Measurements from ENCODE around the gene TXNDC17. TPM values are rescaled to one million over a fixed set of nuclear protein-coding genes. Genes with fewer than 3 reads are reported as not detected.
"Not testable (repeated sequence)": the region's sequence is repeated elsewhere in the genome, so short reads cannot be mapped to it uniquely, and the experiment has no call there.

The TXNDC17 gene
- total RNA-seq, 1 donor from 2014 or later: 177 TPM

- no peak for DNase-seq (ENCODE audit: extremely low read depth, low read depth, low spot score)
These were observed 19.2 kb downstream of the TXNDC17 start for GRCh38 chr17:6660101-6660500.

DNA sequence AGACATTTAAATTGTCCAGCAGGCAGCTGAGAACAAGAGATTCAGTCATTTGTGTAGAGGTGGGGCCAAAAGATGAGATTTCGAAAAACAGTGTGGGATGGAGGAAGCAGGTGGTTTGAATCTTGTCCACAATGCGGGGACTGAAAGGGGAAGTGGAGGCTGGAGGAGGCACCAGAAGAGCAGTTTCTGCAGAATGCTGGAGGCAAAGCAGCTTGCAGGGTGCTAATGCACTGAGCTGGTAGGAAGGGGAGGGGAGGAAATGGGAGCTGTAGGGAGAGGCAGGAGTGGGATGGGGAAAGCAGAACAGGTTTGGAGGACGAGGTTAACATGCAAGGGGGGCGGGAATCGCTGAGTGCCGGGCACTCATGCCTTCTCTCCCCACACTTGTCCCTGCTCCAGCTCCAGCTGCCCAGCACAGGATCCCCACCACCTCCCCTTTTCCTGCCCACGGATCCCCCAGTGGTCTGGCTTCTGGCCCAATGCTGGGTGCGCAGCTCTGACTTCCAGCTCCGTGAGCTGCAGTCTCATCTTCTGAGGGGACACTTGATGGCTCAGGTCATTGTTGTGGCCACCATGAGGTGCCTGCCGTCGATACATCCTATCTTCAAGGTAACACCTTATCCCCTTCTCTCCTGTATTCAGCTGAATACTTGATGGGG is 20.1 kb downstream of the TXNDC17 start:
- no peak for DNase-seq (ENCODE audit: extremely low read depth, low read depth, low spot score)

GRCh38 chr17:6661464-6661848 is 20.6 kb downstream of the TXNDC17 start:
- no peak for DNase-seq (ENCODE audit: extremely low read depth, low read depth, low spot score)

DNA sequence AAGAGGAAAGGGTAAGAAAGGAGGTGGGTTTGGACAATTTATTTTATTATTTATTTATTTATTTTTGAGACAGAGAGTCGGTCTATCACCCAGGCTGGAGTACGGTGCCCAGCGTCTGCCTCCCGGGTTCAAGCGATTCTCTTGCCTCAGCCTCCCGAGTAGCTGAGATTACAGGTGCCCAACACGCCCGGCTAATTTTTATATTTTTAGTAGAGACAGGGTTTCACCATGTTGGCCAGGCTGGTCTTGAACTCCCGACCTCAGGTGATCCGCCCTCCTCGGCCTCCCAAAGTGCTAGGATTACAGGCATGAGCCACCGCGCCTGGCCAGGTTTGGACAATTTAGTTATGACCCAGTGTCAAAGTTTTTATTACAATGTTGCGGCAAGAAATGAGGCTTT is 22.3 kb downstream of the TXNDC17 start:
- not testable (repeated sequence) for DNase-seq (ENCODE audit: extremely low read depth, low read depth, low spot score)

DNA sequence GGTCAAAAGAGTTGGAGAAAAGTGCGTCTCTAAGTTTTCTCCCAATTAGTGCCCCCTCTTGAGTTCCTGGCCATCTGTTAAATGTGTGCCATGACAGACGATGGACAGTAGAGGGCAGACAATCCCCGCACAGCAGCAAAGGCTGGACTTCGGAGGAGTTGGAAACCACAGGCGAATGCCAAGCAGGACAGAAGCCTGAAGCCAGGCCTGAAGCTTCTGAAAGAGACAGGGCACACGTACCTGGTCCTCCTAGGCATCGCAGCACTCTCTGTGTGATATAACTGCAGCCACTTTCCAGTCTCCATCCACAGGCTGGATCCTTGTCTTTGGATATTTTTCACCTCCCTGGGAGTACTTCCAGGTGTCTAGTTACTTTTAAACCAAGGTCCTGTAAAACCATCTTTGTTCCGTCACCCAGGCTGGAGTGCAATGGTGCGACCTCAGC is 25.2 kb downstream of the TXNDC17 start:
- no peak for DNase-seq (ENCODE audit: extremely low read depth, low read depth, low spot score)

DNA sequence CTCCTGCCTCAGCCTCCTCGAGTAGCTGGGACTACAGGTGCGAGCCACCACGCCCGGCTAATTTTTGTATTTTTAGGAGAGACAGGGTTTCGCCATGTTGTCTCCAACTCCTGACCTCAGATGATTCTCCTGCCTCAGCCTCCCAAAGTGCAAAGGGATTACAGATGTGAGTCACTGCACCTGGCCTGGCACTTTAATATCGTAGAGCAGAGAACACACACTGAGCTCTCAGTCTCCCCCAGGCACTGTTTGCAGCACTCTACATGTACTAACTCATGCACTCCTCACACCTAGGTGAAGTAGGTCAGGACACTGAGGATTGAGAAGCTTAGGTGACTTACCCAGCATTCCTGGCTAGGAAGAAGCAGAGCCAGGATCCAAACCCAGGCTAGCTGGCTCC is 25.7 kb downstream of the TXNDC17 start:
- DNase-seq (ENCODE audit: extremely low read depth, low read depth, low spot score): no peak

- DNase-seq (ENCODE audit: extremely low read depth, low read depth, low spot score): no peak
These were observed 26.7 kb downstream of the TXNDC17 start for GRCh38 chr17:6667516-6667915.

GRCh38 chr17:6668219-6668618 is 27.4 kb downstream of the TXNDC17 start:
- no peak for DNase-seq (ENCODE audit: extremely low read depth, low read depth, low spot score)

DNA sequence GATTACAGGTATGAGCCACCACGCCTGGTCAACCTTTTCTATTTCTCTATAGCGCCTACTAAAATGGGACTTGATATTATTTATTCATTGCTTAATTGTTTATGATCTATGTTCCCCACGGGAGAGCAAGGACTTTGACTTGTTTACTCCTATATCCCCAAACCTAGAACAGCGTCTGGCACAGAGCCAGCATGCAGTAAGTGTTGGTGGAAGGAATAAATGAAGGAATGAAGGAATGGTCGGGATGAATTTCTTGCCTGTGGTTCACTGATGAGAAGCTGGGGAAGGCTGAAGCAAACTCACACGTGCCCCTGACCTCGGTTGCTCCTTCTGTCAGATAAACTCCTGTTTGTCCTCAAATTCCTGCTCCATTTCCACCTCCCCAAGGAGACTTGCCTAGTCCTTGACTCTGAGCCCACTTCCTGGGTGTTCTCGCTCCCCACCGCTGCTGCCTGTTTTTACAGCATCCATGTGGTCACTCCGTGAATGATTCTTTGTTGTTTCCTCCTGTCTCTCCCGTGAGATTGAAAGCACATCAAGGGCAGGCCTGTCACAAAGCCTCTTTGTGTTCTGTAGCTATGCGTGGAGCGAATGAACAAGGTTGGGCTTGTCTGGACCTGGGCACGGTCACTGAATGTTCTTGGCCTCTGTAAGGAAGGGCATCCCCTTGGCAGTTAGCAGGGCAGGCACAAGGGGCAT is 28.0 kb downstream of the TXNDC17 start:
- DNase-seq (ENCODE audit: extremely low read depth, low read depth, low spot score): no peak

- no peak for DNase-seq (ENCODE audit: extremely low read depth, low read depth, low spot score)
These were observed 28.8 kb downstream of the TXNDC17 start for GRCh38 chr17:6669479-6670212.

DNA sequence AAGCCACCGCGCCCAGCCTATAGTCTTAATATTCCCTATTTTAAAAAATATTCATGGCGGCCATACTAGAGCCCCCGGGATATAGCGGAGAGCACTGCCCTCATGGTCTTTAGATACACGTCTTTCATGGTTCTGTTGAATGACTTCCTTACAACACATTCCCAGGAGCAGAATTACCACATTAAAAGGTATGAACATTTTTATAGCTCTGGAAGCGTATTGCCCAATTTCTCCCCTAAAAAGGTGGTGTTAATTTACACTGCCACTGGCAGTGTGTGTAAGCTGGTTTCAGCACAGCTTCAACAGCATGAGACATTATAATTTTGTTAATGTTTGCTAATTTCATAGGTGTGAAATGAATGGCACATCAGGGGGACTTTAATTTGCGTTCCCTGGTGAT is 29.7 kb downstream of the TXNDC17 start:
- DNase-seq (ENCODE audit: extremely low read depth, low read depth, low spot score): no peak

- no peak for DNase-seq (ENCODE audit: extremely low read depth, low read depth, low spot score)
These were observed 30.1 kb downstream of the TXNDC17 start for GRCh38 chr17:6670999-6671398.

DNA sequence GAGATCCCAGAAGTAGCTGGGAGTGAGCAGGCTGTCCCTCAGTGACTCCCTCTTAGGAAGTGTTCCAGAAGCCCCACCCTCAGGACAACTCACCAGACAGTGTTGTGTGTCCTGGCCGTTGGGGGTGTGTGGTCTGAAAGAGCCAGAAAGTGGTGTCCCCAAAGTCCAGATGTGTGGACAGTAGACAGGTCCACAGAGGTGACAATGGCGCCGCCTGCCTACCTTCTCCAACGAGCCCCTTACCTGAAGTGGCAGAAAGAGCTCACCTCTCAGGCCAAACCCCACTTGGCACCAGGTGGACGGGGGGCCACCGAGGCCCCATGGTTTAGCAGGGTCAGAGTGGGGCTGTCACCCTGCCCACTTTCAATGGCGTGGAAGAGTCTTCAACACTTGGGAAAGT is 30.6 kb downstream of the TXNDC17 start:
- DNase-seq (ENCODE audit: extremely low read depth, low read depth, low spot score): no peak

DNA sequence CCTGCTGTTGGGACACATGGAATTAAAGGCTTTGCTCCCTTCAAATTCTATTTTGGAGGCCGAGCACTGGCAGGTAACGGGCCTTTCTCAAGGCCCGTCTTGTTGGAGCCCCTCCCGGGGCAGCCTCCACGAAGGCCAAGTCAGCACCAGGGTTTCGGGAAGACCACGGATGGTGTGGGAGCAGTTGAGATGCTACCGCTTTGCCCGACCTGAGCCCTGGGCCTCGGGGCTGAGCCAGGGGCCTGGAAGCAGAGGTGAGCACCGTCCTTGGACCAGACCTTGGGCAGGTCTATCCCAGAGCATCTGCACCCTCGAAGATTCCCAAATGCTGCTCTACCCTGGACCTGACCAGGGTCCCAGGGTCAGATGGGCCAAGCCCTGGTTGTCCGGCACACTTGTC is 33.7 kb downstream of the TXNDC17 start:
- DNase-seq (ENCODE audit: extremely low read depth, low read depth, low spot score): no peak

- DNase-seq (ENCODE audit: extremely low read depth, low read depth, low spot score): no peak
These were observed 34.5 kb downstream of the TXNDC17 start for GRCh38 chr17:6675201-6675825.

GRCh38 chr17:6676802-6677157 is 35.9 kb downstream of the TXNDC17 start:
- no peak for DNase-seq (ENCODE audit: extremely low read depth, low read depth, low spot score)

GRCh38 chr17:6677158-6677831 is 36.4 kb downstream of the TXNDC17 start:
- DNase-seq (ENCODE audit: extremely low read depth, low read depth, low spot score): no peak

- DNase-seq (ENCODE audit: extremely low read depth, low read depth, low spot score): no peak
These were observed 37.1 kb downstream of the TXNDC17 start for GRCh38 chr17:6677946-6678345.

GRCh38 chr17:6679241-6679640 is 38.4 kb downstream of the TXNDC17 start:
- no peak for DNase-seq (ENCODE audit: extremely low read depth, low read depth, low spot score)

DNA sequence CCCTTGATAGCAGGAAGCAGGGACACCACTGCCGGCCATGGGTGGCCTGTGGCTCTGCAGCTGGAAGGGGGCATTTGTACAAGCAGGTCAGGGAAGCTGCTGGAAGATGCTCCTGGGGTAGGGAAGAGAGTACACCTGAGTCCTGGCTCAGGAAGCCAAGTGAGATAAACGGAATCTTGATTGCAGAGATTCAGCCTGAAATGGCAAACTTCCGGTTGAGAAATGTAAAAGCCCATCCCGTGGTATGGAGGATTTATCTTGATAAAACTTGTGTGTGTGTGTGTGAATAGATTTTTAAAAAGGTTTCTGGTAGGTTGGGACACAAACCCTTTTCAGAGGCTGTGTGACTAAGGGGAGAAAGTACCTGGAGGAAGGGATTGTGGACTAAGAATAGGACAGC is 40.3 kb downstream of the TXNDC17 start:
- DNase-seq (ENCODE audit: extremely low read depth, low read depth, low spot score): no peak

- no peak for DNase-seq (ENCODE audit: extremely low read depth, low read depth, low spot score)
These were observed 40.8 kb downstream of the TXNDC17 start for GRCh38 chr17:6681671-6682070.

Measured in glomerular endothelial cell (primary cell).